Kidney (tissue), 14 donors: ENCODE data around the gene CCSER1. TPM values are rescaled to one million over a fixed set of nuclear protein-coding genes. Genes with fewer than 3 reads are reported as not detected.

ENCODE experiments used
- DNase-seq, 5 donors: peaks; one replicate each; pipeline ENCODE4 v3.0.0-alpha.2; 2013 to 2020
- FAIRE-seq: peaks from 2 replicates; lab custom pipeline; 2012; peaks lifted over from hg19 to GRCh38; lab: Jason Lieb, UNC
- H3K27ac ChIP-seq, 2 donors: one replicate each; pipeline ENCODE4 v1.7.0; 2013; ENCODE audit warnings: low read depth in 2 of 2, low read length in 2 of 2, inconsistent platforms in 1 of 2
- H3K27me3 ChIP-seq: one replicate; pipeline ENCODE4 v1.7.1; 2013; ENCODE audit warnings: low read length, inconsistent platforms; ENCODE audit not compliant: control insufficient read depth, insufficient read depth
- H3K36me3 ChIP-seq, 3 donors: one replicate each; pipeline versions ENCODE4 v1.7.0 to v1.7.1; 2013; ENCODE audit warnings: low read length in 3 of 3, control low read depth in 1 of 3, inconsistent platforms in 1 of 3; ENCODE audit not compliant: insufficient read depth in 3 of 3, control insufficient read depth in 2 of 3
- H3K4me1 ChIP-seq, 3 donors: one replicate each; pipeline versions ENCODE4 v1.7.0 to v1.7.1; 2013; ENCODE audit warnings: low read length in 3 of 3, inconsistent platforms in 1 of 3, low read depth in 1 of 3; ENCODE audit not compliant: control insufficient read depth in 2 of 3, insufficient read depth in 2 of 3
- H3K4me3 ChIP-seq, 3 donors: one replicate each; pipeline versions ENCODE4 v1.7.0 to v1.8.1; 2013; ENCODE audit warnings: low read length in 3 of 3, control low read depth in 1 of 3, inconsistent platforms in 1 of 3
- H3K9ac ChIP-seq, 3 donors: one replicate each; pipeline versions ENCODE4 v1.7.0 to v1.7.1; 2013; ENCODE audit warnings: low read length in 3 of 3, control low read depth in 1 of 3, inconsistent platforms in 1 of 3
- H3K9me3 ChIP-seq, 3 donors: one replicate each; pipeline versions ENCODE4 v1.7.0 to v1.7.1; 2013; ENCODE audit warnings: low read length in 3 of 3, control low read depth in 1 of 3, inconsistent platforms in 1 of 3; ENCODE audit not compliant: control insufficient read depth in 2 of 3, insufficient read depth in 1 of 3
- CTCF ChIP-seq: IDR thresholded peaks from 3 replicates; pipeline ENCODE4 v1.5.1; 2012; ENCODE audit warnings: mild to moderate bottlenecking, moderate library complexity, borderline replicate concordance; ENCODE audit not compliant: insufficient read depth; ENCODE audit errors: extremely low read depth
- intact Hi-C: fragments of 100-400 bp; cut with DNase I; formaldehyde crosslinking; loops from one replicate; pipeline ENCODE4 v1.11.1; 2022
- polyA plus RNA-seq: library from polyadenylated mRNA; stranded (reverse); fragments of 350-450 nt; fragmentation: Illumina TruSeq; extraction: RNeasy Lipid Tissue Mini Kit (QIAGEN cat#74804); gene quantifications from one replicate; pipeline ENCODE4 v1.2.3, GENCODE V29; 2014; ENCODE audit warnings: low read depth, low replicate concordance; ENCODE audit not compliant: insufficient read depth
- total RNA-seq: library from RNA; stranded (reverse); fragmentation: NEBNext Ultra II Directional; extraction: Animal tissue kit (Norgen Biotek cat#: 25700); gene quantifications from one replicate; pipeline ENCODE4 v1.2.1, GENCODE V29; 2021
- donor health status: control.
- donor health status: control.
- donor health status: control.
- donor health status: control.
- donor health status: control.
- donor health status: DM: yes; HTN: yes; CAD: no.
- donor health status: Normal renal cell carcinoma (clear cell type).

The CCSER1 gene
- total and polyA plus RNA-seq, 2 donors from 2014 or later, result 4.2 to 26.8 TPM

GRCh38 chr4:91302120-91302519, 1174.9 kb downstream of the CCSER1 start:
- FAIRE-seq (no peak), DNase-seq (no peak)
- H3K9ac ChIP-seq, result no peak overlapping the region
- H3K27ac ChIP-seq, result no peak overlapping the region
- intact Hi-C loops, result no loop called here
- no peak overlapping the region for H3K4me3 ChIP-seq
- H3K27me3 ChIP-seq, result no peaks in the 10 kb centered on the region
- H3K4me1 ChIP-seq, result no peaks in the 10 kb centered on the region
- TF ChIP-seq CTCF, result no peak
- no peaks in the 10 kb centered on the region for H3K9me3 ChIP-seq
- no peaks in the 10 kb centered on the region for H3K36me3 ChIP-seq

GRCh38 chr4:91304292-91304691, 1177.1 kb downstream of the CCSER1 start:
- H3K9ac ChIP-seq, result no peak overlapping the region
- no peak overlapping the region for H3K27ac ChIP-seq
- DNase-seq, result no peak
- H3K27me3 ChIP-seq, result no peaks in the 10 kb centered on the region
- H3K9me3 ChIP-seq, result no peaks in the 10 kb centered on the region
- intact Hi-C loops, result no loop called here
- H3K4me3 ChIP-seq, result no peak overlapping the region
- no peak for FAIRE-seq
- TF ChIP-seq CTCF, result no peak
- no peaks in the 10 kb centered on the region for H3K36me3 ChIP-seq
- H3K4me1 ChIP-seq, result no peaks in the 10 kb centered on the region

- H3K36me3 ChIP-seq, result no peaks in the 10 kb centered on the region
- H3K4me1 ChIP-seq, result no peaks in the 10 kb centered on the region
- intact Hi-C loops, result no loop called here
- no peak overlapping the region for H3K4me3 ChIP-seq
- H3K27ac ChIP-seq, result no peak overlapping the region
- no peak overlapping the region for H3K9ac ChIP-seq
- no peak for TF ChIP-seq CTCF
- no peaks in the 10 kb centered on the region for H3K27me3 ChIP-seq
- no peaks in the 10 kb centered on the region for H3K9me3 ChIP-seq
- FAIRE-seq (no peak), DNase-seq (no peak)
Measured at GRCh38 chr4:91317434-91317833, 1190.2 kb downstream of the CCSER1 start.
